A549 (cell line): ENCODE results near the gene GPRIN1.

Experiments used
- CTCF ChIP-seq: fragments of >200 bp; sonication (Bioruptor Twin); formaldehyde crosslinking; IDR thresholded peaks from 3 replicates; pipeline ENCODE4 v1.5.1; 2016
- JUNB ChIP-seq: fragments of >200 bp; sonication (Bioruptor Twin); formaldehyde crosslinking; IDR thresholded peaks from 2 replicates; pipeline ENCODE4 v1.6.1; 2016
- MAFK ChIP-seq: fragments of 450-650 bp; IDR thresholded peaks from 2 replicates; pipeline ENCODE4 v1.6.1; 2014; ENCODE audit not compliant: partially characterized antibody
- POLR2AphosphoS2 ChIP-seq: conservative IDR thresholded peaks from 2 replicates; pipeline ENCODE4 v1.6.1; 2012; ENCODE audit warnings: low read length, improper control_type of control experiment, inconsistent platforms
- RARB ChIP-seq: fragments of 250-450 bp; sonication (Bioruptor Pico); IDR thresholded peaks from 2 replicates; pipeline ENCODE4 v1.8.0; 2021; ENCODE audit warnings: mild to moderate bottlenecking, moderate library complexity
- TF ChIP-seq, protein P1 (sequence below): IDR thresholded peaks from 2 replicates; pipeline ENCODE4 v1.6.1; 2012

GRCh38 chr5:176637556-176637955 lies 27.6 kb upstream of the GPRIN1 start:
- TF ChIP-seq JUNB, result no peak
- no peak for TF ChIP-seq CTCF
- TF ChIP-seq MAFK, result no peak
- TF ChIP-seq, protein P1, sequence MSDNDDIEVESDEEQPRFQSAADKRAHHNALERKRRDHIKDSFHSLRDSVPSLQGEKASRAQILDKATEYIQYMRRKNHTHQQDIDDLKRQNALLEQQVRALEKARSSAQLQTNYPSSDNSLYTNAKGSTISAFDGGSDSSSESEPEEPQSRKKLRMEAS, result no peak
- no peak for TF ChIP-seq RARB (CRISPR knock-in tag)
- no peak for TF ChIP-seq POLR2AphosphoS2
